HepG2 (cell line): ENCODE measurements around the gene PHACTR1. TPM values are rescaled to one million over a fixed set of nuclear protein-coding genes. Genes with fewer than 3 reads are reported as not detected.
A peak's percentile ranks its signal among the peaks of the same experiment; 100 is the strongest.

Experiments
- AHDC1 ChIP-seq: sonication (generic); formaldehyde crosslinking; IDR thresholded peaks from 2 replicates; pipeline ENCODE4 v1.5.1; 2020; ENCODE audit warnings: mild to moderate bottlenecking, missing genetic modification reagents, borderline replicate concordance
- ARID3A ChIP-seq: IDR thresholded peaks from 2 replicates; pipeline ENCODE4 v1.6.1; 2012; ENCODE audit warnings: low read depth, low read length, improper control_type of control experiment
- EHMT2 ChIP-seq: fragments of 200-600 bp; sonication (generic); IDR thresholded peaks from 2 replicates; pipeline ENCODE4 v1.7.0; 2017; ENCODE audit warnings: antibody characterized with exemption, low read depth, low read length, borderline replicate concordance
- HDAC2 ChIP-seq: sonication (generic); formaldehyde crosslinking; IDR thresholded peaks from 2 replicates; pipeline ENCODE4 v1.4.0; 2020; ENCODE audit warnings: missing genetic modification reagents
- HNF1A ChIP-seq, 2 experiments: sonication (generic) in 1 of 2; formaldehyde crosslinking in 1 of 2; IDR thresholded peaks; 2 replicates each; pipeline versions ENCODE4 v1.4.0 to v1.6.1; 2016 to 2020; ENCODE audit warnings: borderline replicate concordance in 1 of 2, low read depth in 1 of 2, mild to moderate bottlenecking in 1 of 2, missing genetic modification reagents in 1 of 2
- KLF12 ChIP-seq: sonication (generic); formaldehyde crosslinking; IDR thresholded peaks from 2 replicates; pipeline ENCODE4 v1.4.0; 2020; ENCODE audit warnings: missing genetic modification reagents, borderline replicate concordance
- KMT2A ChIP-seq: sonication (generic); formaldehyde crosslinking; IDR thresholded peaks from 2 replicates; pipeline ENCODE4 v1.4.0; 2020; ENCODE audit warnings: missing genetic modification reagents
- RCOR2 ChIP-seq: IDR thresholded peaks from 2 replicates; pipeline ENCODE4 v1.6.1; 2016; ENCODE audit warnings: missing biosample characterization, missing genetic modification reagents
- SETDB1 ChIP-seq: sonication (generic); formaldehyde crosslinking; IDR thresholded peaks from 2 replicates; pipeline ENCODE4 v1.5.1; 2020; ENCODE audit warnings: missing genetic modification reagents, mild to moderate bottlenecking, borderline replicate concordance
- SP5 ChIP-seq: IDR thresholded peaks from 2 replicates; pipeline ENCODE4 v1.6.1; 2016; ENCODE audit warnings: low read depth, borderline replicate concordance
- TBX3 ChIP-seq: fragments of 450-650 bp; IDR thresholded peaks from 2 replicates; pipeline ENCODE4 v1.6.1; 2017; ENCODE audit warnings: antibody characterized with exemption, mild to moderate bottlenecking, inconsistent platforms, borderline replicate concordance
- TERF1 ChIP-seq: sonication (generic); formaldehyde crosslinking; IDR thresholded peaks from 2 replicates; pipeline ENCODE4 v1.8.0; 2022; ENCODE audit warnings: mild to moderate bottlenecking, missing genetic modification reagents, moderate library complexity
- ZNF143 ChIP-seq: sonication (generic); formaldehyde crosslinking; IDR thresholded peaks from 2 replicates; pipeline ENCODE4 v1.4.0; 2020; ENCODE audit warnings: missing genetic modification reagents
- ZNF235 ChIP-seq: sonication (generic); formaldehyde crosslinking; IDR thresholded peaks from 2 replicates; pipeline ENCODE4 v1.8.1; 2023; ENCODE audit warnings: mild to moderate bottlenecking, missing genetic modification reagents, borderline replicate concordance
- ZNF788 ChIP-seq: sonication (generic); formaldehyde crosslinking; IDR thresholded peaks from 2 replicates; pipeline ENCODE4 v1.5.0; 2020; ENCODE audit warnings: mild to moderate bottlenecking, missing genetic modification reagents, borderline replicate concordance
- polyA plus RNA-seq, 8 experiments: library from polyadenylated mRNA; depleted of rRNA in 3 of 8; stranded (reverse) in 7 of 8; unstranded in 1 of 8; fragments of >200 nt; fragmentation: Illumina TruSeq in 4 of 8; extraction: Trizol in 4 of 8; gene quantifications; 2 replicates each; pipeline versions ENCODE4 v1.2.1 to v1.2.3, GENCODE V29; 2011 to 2016; ENCODE audit warnings: low read depth in 4 of 8, missing spikeins in 1 of 8, mixed read lengths in 1 of 8; ENCODE audit not compliant: insufficient read depth in 1 of 8
- total RNA-seq, 5 experiments: library from RNA; depleted of rRNA; stranded (reverse); fragments of >200 nt; fragmentation: Illumina TruSeq; extraction: Trizol; gene quantifications; 2 replicates each; pipeline ENCODE4 v1.2.3, GENCODE V29; 2016; ENCODE audit warnings: low read depth in 1 of 5

PHACTR1 gene
- total and polyA plus RNA-seq, 2 of the 13 experiments (the other 11 are each of a cell fraction or from before 2014, with no cell fraction given): 0.09 TPM; not detected in 1

GRCh38 chr6:13289789-13290318 lies 573.3 kb downstream of the PHACTR1 start (continued):
- TF ChIP-seq AHDC1 (CRISPR knock-in tag) (peak; percentile 93), ZNF143 (CRISPR knock-in tag) (no peak), EHMT2 (0 out of 2 replicates have a peak, but pooled peaks have one; percentile 84), HNF1A (IDR thresholded peaks at IDR 0.05; ENCODE audit: low read depth) (peak; percentile 55; the same call in 1 of the 2 replicates), HNF1A (CRISPR knock-in tag; IDR thresholded peaks at IDR 0.05; ENCODE audit: borderline replicate concordance) (no peak; the same call in 1 of the 2 replicates), SETDB1 (CRISPR knock-in tag) (no peak), HDAC2 (CRISPR knock-in tag) (peak; percentile 77), ZNF788 (CRISPR knock-in tag) (no peak; the same call in 1 of the 2 replicates), TERF1 (no peak), RCOR2 (0 out of 2 replicates have a peak, but pooled peaks have one; percentile 36), KLF12 (CRISPR knock-in tag) (no peak), SP5 (CRISPR knock-in tag) (no peak), KMT2A (CRISPR knock-in tag) (no peak), ARID3A (peak; percentile 94; the same call in 1 of the 2 replicates), ZNF235 (CRISPR knock-in tag) (no peak), TBX3 (peak; percentile 64; the same call in 1 of the 2 replicates)
